MM.1S (cell line): ENCODE measurements around the gene ARHGEF26.

Experiments used
- DNase-seq: peaks from one replicate; pipeline ENCODE4 v3.0.0-alpha.2; 2015
- H2AFZ ChIP-seq: fragments of 300-600 bp; sonication (generic); 2 replicates; pipeline ENCODE4 v1.6.0; 2016; ENCODE audit warnings: antibody characterized with exemption, low read length
- H3F3A ChIP-seq: fragments of 300-600 bp; sonication (generic); 2 replicates; pipeline ENCODE4 v1.6.1; 2016; ENCODE audit warnings: mild to moderate bottlenecking, antibody characterized with exemption, low read length, moderate library complexity, mixed read lengths; ENCODE audit not compliant: insufficient read depth
- H3K27ac ChIP-seq: fragments of 300-600 bp; sonication (generic); 2 replicates; pipeline ENCODE4 v1.5.1; 2016; ENCODE audit warnings: mild to moderate bottlenecking, low read length
- H3K27me3 ChIP-seq: fragments of 300-600 bp; sonication (generic); replicated peaks from 2 replicates; pipeline ENCODE4 v1.6.0; 2016; ENCODE audit warnings: low read length; ENCODE audit not compliant: insufficient read depth
- H3K36me3 ChIP-seq: fragments of 300-600 bp; sonication (generic); replicated peaks from 2 replicates; pipeline ENCODE4 v1.6.1; 2016; ENCODE audit warnings: mild to moderate bottlenecking, low read length, mixed read lengths; ENCODE audit not compliant: insufficient read depth
- H3K4me1 ChIP-seq: fragments of 300-600 bp; sonication (generic); 2 replicates; pipeline ENCODE4 v1.6.1; 2016; ENCODE audit warnings: low read length, mixed read lengths
- H3K4me2 ChIP-seq: fragments of 300-600 bp; sonication (generic); 2 replicates; pipeline ENCODE4 v1.6.0; 2016; ENCODE audit warnings: low read depth, low read length
- H3K4me3 ChIP-seq: fragments of 300-600 bp; sonication (generic); 2 replicates; pipeline ENCODE4 v1.5.1; 2016; ENCODE audit warnings: low read length, mixed read lengths
- H3K79me2 ChIP-seq: fragments of 300-600 bp; sonication (generic); 2 replicates; pipeline ENCODE4 v1.6.1; 2016; ENCODE audit warnings: mixed run types, low read length, mixed read lengths
- H3K9ac ChIP-seq: fragments of 300-600 bp; sonication (generic); 2 replicates; pipeline ENCODE4 v1.6.1; 2016; ENCODE audit warnings: low read length, mixed read lengths
- H3K9me2 ChIP-seq: fragments of 300-600 bp; sonication (generic); replicated peaks from 2 replicates; pipeline ENCODE4 v1.6.1; 2016; ENCODE audit warnings: mild to moderate bottlenecking, low read length, mixed read lengths; ENCODE audit not compliant: insufficient read depth
- H3K9me3 ChIP-seq: fragments of 300-600 bp; sonication (generic); replicated peaks from 2 replicates; pipeline ENCODE4 v1.6.1; 2016; ENCODE audit warnings: mild to moderate bottlenecking, low read length, mixed read lengths; ENCODE audit not compliant: insufficient read depth
- H4K20me1 ChIP-seq: fragments of 300-600 bp; sonication (generic); 2 replicates; pipeline ENCODE4 v1.6.1; 2016; ENCODE audit warnings: mild to moderate bottlenecking, low read length, moderate library complexity, mixed read lengths; ENCODE audit not compliant: insufficient read depth
- CTCF ChIP-seq: fragments of 300-600 bp; sonication (generic); IDR thresholded peaks from 2 replicates; pipeline ENCODE4 v1.5.1; 2016; ENCODE audit warnings: antibody characterized with exemption, low read length, mixed read lengths
- EZH2 ChIP-seq: fragments of 300-600 bp; sonication (generic); optimal IDR thresholded peaks from 2 replicates; pipeline ENCODE3; 2017; ENCODE audit warnings: low read depth, mild to moderate bottlenecking, antibody characterized with exemption, low read length, mixed read lengths
- EZH2phosphoT487 ChIP-seq: fragments of 300-600 bp; sonication (generic); IDR thresholded peaks from 2 replicates; pipeline ENCODE4 v1.6.1; 2018; ENCODE audit warnings: antibody characterized with exemption, low read length

ARHGEF26 gene

GRCh38 chr3:154101250-154101649, 19.9 kb upstream of the ARHGEF26 start:
- Histone ChIP-seq H3K27me3 (no peaks in the 10 kb centered on the region), H3K4me2 (no peak overlapping the region), H3K4me3 (no peak overlapping the region), H3K4me1 (no peaks in the 10 kb centered on the region), H2AFZ (no peak overlapping the region), H4K20me1 (no peaks in the 10 kb centered on the region), H3F3A (no peaks in the 10 kb centered on the region), H3K9me3 (no peaks in the 10 kb centered on the region), H3K79me2 (no peaks in the 10 kb centered on the region), H3K27ac (no peak overlapping the region), H3K9me2 (no peaks in the 10 kb centered on the region), H3K36me3 (no peaks in the 10 kb centered on the region), H3K9ac (no peak overlapping the region)
- no peak for DNase-seq
- no peak for TF ChIP-seq EZH2
- no peak for TF ChIP-seq EZH2phosphoT487
- TF ChIP-seq CTCF = no peak

- H3K79me2 ChIP-seq = no peaks in the 10 kb centered on the region
- no peak overlapping the region for H3K27ac ChIP-seq
- TF ChIP-seq CTCF (no peak), EZH2phosphoT487 (no peak), EZH2 (no peak)
- H3K4me3 ChIP-seq = no peak overlapping the region
- no peaks in the 10 kb centered on the region for H3K9me2 ChIP-seq
- no peaks in the 10 kb centered on the region for H3K27me3 ChIP-seq
- no peaks in the 10 kb centered on the region for H3K9me3 ChIP-seq
- no peaks in the 10 kb centered on the region for H3K36me3 ChIP-seq
- no peak overlapping the region for H3K9ac ChIP-seq
- no peaks in the 10 kb centered on the region for H3F3A ChIP-seq
- no peak for DNase-seq
- H3K4me2 ChIP-seq = no peak overlapping the region
- no peaks in the 10 kb centered on the region for H4K20me1 ChIP-seq
- H2AFZ ChIP-seq = no peak overlapping the region
- H3K4me1 ChIP-seq = no peaks in the 10 kb centered on the region
Observed at GRCh38 chr3:154102225-154102624, 19.0 kb upstream of the ARHGEF26 start.

- no peaks in the 10 kb centered on the region for H3K79me2 ChIP-seq
- DNase-seq = no peak
- no peaks in the 10 kb centered on the region for H3F3A ChIP-seq
- no peak overlapping the region for H2AFZ ChIP-seq
- H3K9me3 ChIP-seq = no peaks in the 10 kb centered on the region
- H3K9me2 ChIP-seq = no peaks in the 10 kb centered on the region
- H3K27ac ChIP-seq = no peak overlapping the region
- no peaks in the 10 kb centered on the region for H3K36me3 ChIP-seq
- H3K4me1 ChIP-seq = no peaks in the 10 kb centered on the region
- H3K27me3 ChIP-seq = no peaks in the 10 kb centered on the region
- H3K4me3 ChIP-seq = no peak overlapping the region
- H3K9ac ChIP-seq = no peak overlapping the region
- TF ChIP-seq CTCF (no peak), EZH2phosphoT487 (no peak), EZH2 (no peak)
- no peaks in the 10 kb centered on the region for H4K20me1 ChIP-seq
- H3K4me2 ChIP-seq = no peak overlapping the region
Observed at GRCh38 chr3:154105218-154105975, 15.8 kb upstream of the ARHGEF26 start.
